ENCODE measurements around the gene WDR13.
"Not testable (repeated sequence)": the region's sequence is repeated elsewhere in the genome, so short reads cannot be mapped to it uniquely, and the experiment has no call there.

Gene WDR13

GRCh38 chrX:48595929-48596328 lies 1.4 kb upstream of the WDR13 start:
- no peak for DNase-seq

GRCh38 chrX:48598614-48599013 lies 1.3 kb downstream of the WDR13 start:
- DNase-seq = no peak

- DNase-seq = no peak
These were observed 2.0 kb downstream of the WDR13 start for GRCh38 chrX:48599341-48599740.

- DNase-seq = no peak
These were observed 2.9 kb downstream of the WDR13 start for GRCh38 chrX:48600226-48600625.

GRCh38 chrX:48601741-48602394 lies 4.6 kb downstream of the WDR13 start:
- no peak for DNase-seq

GRCh38 chrX:48604701-48605100 lies 7.4 kb downstream of the WDR13 start:
- no peak for DNase-seq

- DNase-seq = no peak
These were observed 8.8 kb downstream of the WDR13 start for GRCh38 chrX:48606091-48606490.

GRCh38 chrX:48611703-48612102 lies 14.4 kb downstream of the WDR13 start:
- no peak for DNase-seq

- DNase-seq = no peak
These were observed 16.3 kb downstream of the WDR13 start for GRCh38 chrX:48613502-48614160.

- no peak for DNase-seq
These were observed 19.3 kb downstream of the WDR13 start for GRCh38 chrX:48616576-48616975.

- DNase-seq = no peak
These were observed 20.4 kb downstream of the WDR13 start for GRCh38 chrX:48617542-48618340.

GRCh38 chrX:48626401-48627298 lies 29.4 kb downstream of the WDR13 start:
- DNase-seq = no peak

GRCh38 chrX:48631376-48632090 lies 34.2 kb downstream of the WDR13 start:
- DNase-seq = peak; percentile 66 to 71

GRCh38 chrX:48632207-48632606 lies 34.9 kb downstream of the WDR13 start:
- no peak for DNase-seq

GRCh38 chrX:48636301-48636700 lies 39.0 kb downstream of the WDR13 start:
- DNase-seq = no peak

GRCh38 chrX:48636776-48637175 lies 39.5 kb downstream of the WDR13 start:
- DNase-seq = no peak

- no peak for DNase-seq
These were observed 48.4 kb downstream of the WDR13 start for GRCh38 chrX:48645669-48646068.

GRCh38 chrX:48648336-48648751 lies 51.1 kb downstream of the WDR13 start:
- peak; percentile 18 to 22 for DNase-seq

- no peak for DNase-seq
These were observed 51.8 kb downstream of the WDR13 start for GRCh38 chrX:48649102-48649501.

- not testable (repeated sequence) for DNase-seq
These were observed 54.8 kb downstream of the WDR13 start for GRCh38 chrX:48652055-48652579.

- DNase-seq = not testable (repeated sequence)
These were observed 57.5 kb downstream of the WDR13 start for GRCh38 chrX:48654746-48655145.

All from activated T-cell treated with anti-CD3 and anti-CD28 coated beads, Interleukin-2, amount 50 U/mL, for 48 hours (primary cell).